GM12878 (cell line): ENCODE data around the gene MVP. TPM values are rescaled to one million over a fixed set of nuclear protein-coding genes. Genes with fewer than 3 reads are reported as not detected.

ENCODE experiments used
- ATAC-seq: fragments of 200-7000 bp; cut with Tn5 transposase; 3 replicates; pipeline ENCODE4 v1.9.1; 2020; ENCODE audit warnings: mild to moderate bottlenecking, moderate library complexity
- BruUV-seq: library from RNA; stranded (reverse); fragments of 400-500 nt; replicated peaks from 2 replicates; lab custom pipeline; 2021; lab: Mats Ljungman, UMichigan
- CTCF ChIA-PET: fragments of 300-600 bp; sonication (Branson Sonifier 250); formaldehyde crosslinking; extraction: SDS; loops from one replicate; lab custom pipeline; 2021; ENCODE audit warnings: inconsistent platforms; lab: Yijun Ruan, JAX
- POLR2A ChIA-PET: fragments of 350-600 bp; formaldehyde crosslinking; extraction: SDS; loops from one replicate; lab custom pipeline; 2021; ENCODE audit warnings: inconsistent platforms; lab: Charles Lee
- RAD21 ChIA-PET: fragments of 300-600 bp; sonication (Branson Sonifier 250); formaldehyde crosslinking; loops from one replicate; lab custom pipeline; 2023; ENCODE audit warnings: antibody characterized with exemption; ENCODE audit not compliant: unreplicated experiment; lab: Charles Lee
- SMC1A ChIA-PET: fragments of 300-600 bp; sonication (Branson Sonifier 250); formaldehyde crosslinking; loops from one replicate; lab custom pipeline; 2023; ENCODE audit not compliant: unreplicated experiment, uncharacterized antibody; lab: Charles Lee
- DNase-seq: peaks from one replicate; pipeline ENCODE4 v3.0.0-alpha.2; 2011; ENCODE audit warnings: low read depth, low spot score
- FAIRE-seq: peaks from 3 replicates; lab custom pipeline; 2011; peaks lifted over from hg19 to GRCh38; lab: Jason Lieb, UNC
- H2AFZ ChIP-seq: 2 replicates; pipeline ENCODE4 v1.6.0; 2011; ENCODE audit warnings: low read depth, low read length, control low read depth; ENCODE audit not compliant: control insufficient read depth
- H3K27ac ChIP-seq: 2 replicates; pipeline ENCODE4 v1.5.1; 2011; ENCODE audit warnings: control low read depth; ENCODE audit not compliant: control insufficient read depth, insufficient read depth
- H3K27me3 ChIP-seq, 2 experiments: replicated peaks in 1 of 2; 2 replicates each; pipeline versions ENCODE4 v1.6.0 to v1.6.1; 2011; ENCODE audit warnings: low read length in 1 of 2; ENCODE audit not compliant: control insufficient read depth in 2 of 2, insufficient read depth in 2 of 2
- H3K36me3 ChIP-seq, 2 experiments: 2 replicates each; pipeline ENCODE4 v1.5.1; 2011; ENCODE audit warnings: low read length in 1 of 2; ENCODE audit not compliant: control insufficient read depth in 2 of 2, insufficient read depth in 2 of 2
- H3K4me1 ChIP-seq: 2 replicates; pipeline ENCODE4 v1.6.1; 2011; ENCODE audit warnings: mild to moderate bottlenecking, low read length, moderate library complexity, mixed read lengths; ENCODE audit not compliant: control insufficient read depth, insufficient read depth
- H3K4me2 ChIP-seq: 2 replicates; pipeline ENCODE4 v1.6.0; 2011; ENCODE audit warnings: control low read depth; ENCODE audit not compliant: control insufficient read depth, insufficient read depth
- H3K4me3 ChIP-seq: fragments of 200-600 bp; sonication (generic); 2 replicates; pipeline ENCODE4 v1.5.1; 2016
- H3K79me2 ChIP-seq: 2 replicates; pipeline ENCODE4 v1.6.0; 2011; ENCODE audit warnings: low read length; ENCODE audit not compliant: control insufficient read depth, insufficient read depth
- H3K9ac ChIP-seq: 2 replicates; pipeline ENCODE4 v1.8.0; 2011; ENCODE audit warnings: low read length, control low read depth, mixed read lengths; ENCODE audit not compliant: control insufficient read depth, insufficient read depth
- H3K9me3 ChIP-seq: replicated peaks from 3 replicates; pipeline ENCODE4 v1.5.1; 2011; ENCODE audit warnings: mild to moderate bottlenecking, low read length; ENCODE audit not compliant: control insufficient read depth, insufficient read depth
- H4K20me1 ChIP-seq: 2 replicates; pipeline ENCODE4 v1.6.0; 2011; ENCODE audit not compliant: control insufficient read depth, insufficient read depth
- ATF3 ChIP-seq: IDR thresholded peaks from 2 replicates; pipeline ENCODE4 v1.6.1; 2011; ENCODE audit warnings: low read depth, mild to moderate bottlenecking, low read length, moderate library complexity, borderline replicate concordance; ENCODE audit errors: extremely low read depth
- EP300 ChIP-seq, 2 experiments: fragments of 150-350 bp in 1 of 2; IDR thresholded peaks; 2 replicates each; pipeline ENCODE4 v1.6.1; 2011 to 2012; ENCODE audit warnings: low read depth in 2 of 2, low read length in 2 of 2, borderline replicate concordance in 1 of 2, improper control_type of control experiment in 1 of 2, inconsistent platforms in 1 of 2; ENCODE audit not compliant: control insufficient read depth in 1 of 2
- GABPA ChIP-seq: IDR thresholded peaks from 2 replicates; pipeline ENCODE4 v1.6.1; 2014; ENCODE audit warnings: antibody characterized with exemption, low read depth, mild to moderate bottlenecking, inconsistent platforms
- HDAC2 ChIP-seq: fragments of 200-600 bp; sonication (generic); IDR thresholded peaks from 2 replicates; pipeline ENCODE4 v1.6.1; 2017
- HSF1 ChIP-seq: fragments of 150-350 bp; IDR thresholded peaks from 2 replicates; pipeline ENCODE4 v1.6.1; 2014; ENCODE audit warnings: mild to moderate bottlenecking, low read depth, low read length
- SMAD5 ChIP-seq: IDR thresholded peaks from 2 replicates; pipeline ENCODE4 v1.6.1; 2016; ENCODE audit warnings: antibody characterized with exemption, low read depth
- STAT3 ChIP-seq: IDR thresholded peaks from 2 replicates; pipeline ENCODE4 v1.6.1; 2011; ENCODE audit warnings: low read depth, low read length, improper control_type of control experiment
- TCF3 ChIP-seq: IDR thresholded peaks from 2 replicates; pipeline ENCODE4 v1.6.1; 2012; ENCODE audit warnings: low read depth, mild to moderate bottlenecking, low read length, borderline replicate concordance; ENCODE audit not compliant: insufficient read depth
- ZNF207 ChIP-seq: fragments of 450-650 bp; IDR thresholded peaks from 2 replicates; pipeline ENCODE4 v1.6.1; 2014; ENCODE audit warnings: antibody characterized with exemption, mild to moderate bottlenecking, borderline replicate concordance
- ZNF384 ChIP-seq: IDR thresholded peaks from 2 replicates; pipeline ENCODE4 v1.6.1; 2012; ENCODE audit warnings: low read depth, mild to moderate bottlenecking, low read length, improper control_type of control experiment, borderline replicate concordance
- ZNF592 ChIP-seq: fragments of 450-650 bp; IDR thresholded peaks from 2 replicates; pipeline ENCODE4 v1.6.1; 2017; ENCODE audit warnings: mild to moderate bottlenecking, moderate library complexity
- WGBS: methylation state at CpG from one replicate; pipeline ENCODE4 v1.1.6; 2016; ENCODE audit warnings: low lambda C conversion rate; ENCODE audit not compliant: insufficient replicate concordance, insufficient coverage; ENCODE audit errors: missing lambda C conversion rate; 5-methylcytosine and 5-hydroxymethylcytosine counted together
- in situ Hi-C: fragments of 300-500 bp; cut with MboI; formaldehyde crosslinking; loops from 9 replicates; pipeline ENCODE4 v1.14.3; 2018; ENCODE audit warnings: mixed read lengths
- intact Hi-C: fragments of 100-400 bp; cut with micrococcal nuclease; formaldehyde crosslinking; loops from one replicate; pipeline ENCODE4 v1.14.2; 2022; ENCODE audit not compliant: unreplicated experiment
- polyA plus RNA-seq, 11 experiments: library from polyadenylated mRNA; depleted of rRNA in 4 of 11; unstranded in 6 of 11; stranded (reverse) in 5 of 11; fragments of >200 nt; fragmentation: Nextera tagmentation in 4 of 11; fragmentation: Illumina TruSeq in 1 of 11; extraction: Ambion mirVana in 4 of 11; extraction: Trizol in 1 of 11; gene quantifications; 1 replicate in 1 of 11; 2 replicates in 10 of 11; pipeline versions ENCODE4 v1.2.1 to v1.2.3, GENCODE V29; 2011 to 2016; ENCODE audit warnings: inconsistent platforms in 2 of 11, missing spikeins in 2 of 11, low read depth in 1 of 11
- total RNA-seq, 4 experiments: library from RNA; depleted of rRNA in 3 of 4; stranded (reverse); fragments of >200 nt in 3 of 4; fragmentation: Illumina TruSeq in 1 of 4; extraction: Trizol in 1 of 4; gene quantifications; 2 replicates each; pipeline versions ENCODE4 v1.2.1 to v1.2.3, GENCODE V29; 2013 to 2021

Gene MVP
- total and polyA plus RNA-seq, 10 of the 15 experiments (the other 5 are each of a cell fraction or from before 2014, with no cell fraction given), result 0.98 to 74.2 (median 54.7) TPM

- CTCF ChIA-PET, result interaction anchor here (1.9 kb wide), 1 partner anchor 11 kb away, joined by 11 read pairs; no protein-coding TSS in a partner anchor
- no peak overlapping the region for H3K4me3 ChIP-seq
- no TSS peak for BruUV-seq
- peaks cover 4% of the 10 kb centered on the region for H3K4me1 ChIP-seq
- no peak for FAIRE-seq
- in situ Hi-C loops (no loop called here), intact Hi-C loops (no loop called here)
- no peak overlapping the region for H2AFZ ChIP-seq
- peaks cover 7% of the 10 kb centered on the region for H3K79me2 ChIP-seq
- H3K9me3 ChIP-seq, result no peaks in the 10 kb centered on the region
- no peak overlapping the region for H3K27ac ChIP-seq
- POLR2A ChIA-PET, result no interaction called here
- H4K20me1 ChIP-seq, result no peaks in the 10 kb centered on the region
- DNase-seq, result no peak
- H3K36me3 ChIP-seq, result peaks cover 0 to 3% of the 10 kb centered on the region in 2 experiments; a peak in 2 of 4 replicates
- SMC1A ChIA-PET, result no interaction called here
- TF ChIP-seq HSF1 (no peak), STAT3 (no peak)
- RAD21 ChIA-PET, result no interaction called here
- no peak overlapping the region for H3K9ac ChIP-seq
- ATAC-seq, result no peak
- 94% methylated on average over 19 of the region's 19 CpGs for WGBS
- H3K4me2 ChIP-seq, result no peak overlapping the region
- H3K27me3 ChIP-seq, result no peaks in the 10 kb centered on the region
Measured at GRCh38 chr16:29858974-29859373, 38.7 kb downstream of the MVP start.

GRCh38 chr16:29860218-29860617, 40.0 kb downstream of the MVP start:
- intact Hi-C loops (loop anchor here (5.0 to 10.0 kb wide), 2 partner anchors 38 to 65 kb away; partner anchors contain the start of genes KCTD13 and MVP), in situ Hi-C loops (no loop called here)
- BruUV-seq, result no TSS peak
- no peak overlapping the region for H3K9ac ChIP-seq
- H3K4me3 ChIP-seq, result no peak overlapping the region
- H3K36me3 ChIP-seq, result peaks cover 0 to 3% of the 10 kb centered on the region in 2 experiments; a peak in 2 of 4 replicates
- FAIRE-seq (no peak), ATAC-seq (no peak), DNase-seq (no peak)
- no peaks in the 10 kb centered on the region for H3K9me3 ChIP-seq
- no peak overlapping the region for H3K4me2 ChIP-seq
- ChIA-PET RAD21 (no interaction called here), POLR2A (no interaction called here), SMC1A (no interaction called here), CTCF (no interaction called here)
- no peaks in the 10 kb centered on the region for H4K20me1 ChIP-seq
- no peak overlapping the region for H2AFZ ChIP-seq
- 0 out of 4 replicates have a peak, but pooled peaks cover 0 to 1% of the 10 kb centered on the region in 2 experiments for H3K27me3 ChIP-seq
- 98% methylated on average over 9 of the region's 9 CpGs for WGBS
- H3K79me2 ChIP-seq, result peaks cover 7% of the 10 kb centered on the region
- peaks cover 4% of the 10 kb centered on the region for H3K4me1 ChIP-seq
- H3K27ac ChIP-seq, result no peak overlapping the region
- TF ChIP-seq ZNF592, result no peak
- TF ChIP-seq SMAD5, result no peak
- no peak for TF ChIP-seq EP300 (IDR thresholded peaks at IDR 0.05; ENCODE audit: borderline replicate concordance in 1 of 2, control insufficient read depth in 1 of 2, low read depth in 2 of 2, low read length in 2 of 2)
- no peak for TF ChIP-seq TCF3
- TF ChIP-seq HDAC2, result no peak
- no peak for TF ChIP-seq ATF3
- TF ChIP-seq GABPA, result no peak
- TF ChIP-seq ZNF384, result no peak
- TF ChIP-seq ZNF207, result no peak
